Keratinocyte (primary cell): Measurements from ENCODE around the gene ZNF804A. TPM values are rescaled to one million over a fixed set of nuclear protein-coding genes. Genes with fewer than 3 reads are reported as not detected.

Source experiments
- DNase-seq: peaks from one replicate; pipeline ENCODE4 v3.0.0-alpha.2; 2011; ENCODE audit warnings: low read depth, missing footprints, low spot score
- FAIRE-seq: peaks from 2 replicates; lab custom pipeline; 2011; peaks lifted over from hg19 to GRCh38; lab: Jason Lieb, UNC
- H2AFZ ChIP-seq: 2 replicates; pipeline ENCODE4 v1.6.0; 2012; ENCODE audit warnings: low read length, control low read depth, inconsistent platforms; ENCODE audit not compliant: control insufficient read depth
- H3K27ac ChIP-seq: 2 replicates; pipeline ENCODE4 v1.5.1; 2011; ENCODE audit warnings: low read length; ENCODE audit not compliant: control insufficient read depth, insufficient read depth
- H3K27me3 ChIP-seq: 3 replicates; pipeline ENCODE4 v1.6.0; 2011; ENCODE audit warnings: low read length; ENCODE audit not compliant: control insufficient read depth, insufficient read depth; ENCODE audit errors: extremely low read depth
- H3K36me3 ChIP-seq, 2 experiments: 2 replicates in 1 of 2; 3 replicates in 1 of 2; pipeline ENCODE4 v1.5.1; 2011; ENCODE audit warnings: low read length in 2 of 2, mild to moderate bottlenecking in 1 of 2; ENCODE audit not compliant: control insufficient read depth in 2 of 2, insufficient read depth in 2 of 2; ENCODE audit errors: extremely low read depth in 1 of 2
- H3K4me1 ChIP-seq: 3 replicates; pipeline ENCODE4 v1.5.1; 2011; ENCODE audit warnings: low read length; ENCODE audit not compliant: control insufficient read depth, insufficient read depth; ENCODE audit errors: extremely low read depth
- H3K4me2 ChIP-seq: 3 replicates; pipeline ENCODE4 v1.6.0; 2011; ENCODE audit warnings: low read depth, low read length; ENCODE audit not compliant: control insufficient read depth, insufficient read depth; ENCODE audit errors: extremely low read depth
- H3K4me3 ChIP-seq, 3 experiments: fragments of 200-600 bp in 1 of 3; sonication (generic) in 1 of 3; 2 replicates in 2 of 3; 3 replicates in 1 of 3; pipeline ENCODE4 v1.5.1; 2011 to 2016; ENCODE audit warnings: low read length in 3 of 3, mild to moderate bottlenecking in 3 of 3, control low read depth in 2 of 3, inconsistent platforms in 1 of 3, low read depth in 1 of 3, mixed read lengths in 1 of 3, mixed run types in 1 of 3, moderate library complexity in 1 of 3; ENCODE audit not compliant: control insufficient read depth in 2 of 3, insufficient read depth in 2 of 3; ENCODE audit errors: extremely low read depth in 1 of 3
- H3K79me2 ChIP-seq: 2 replicates; pipeline ENCODE4 v1.6.0; 2012; ENCODE audit warnings: low read length; ENCODE audit not compliant: control insufficient read depth, insufficient read depth
- H3K9ac ChIP-seq: 3 replicates; pipeline ENCODE4 v1.6.0; 2011; ENCODE audit warnings: low read length; ENCODE audit not compliant: control insufficient read depth, insufficient read depth; ENCODE audit errors: extremely low read depth
- H3K9me1 ChIP-seq: 3 replicates; pipeline ENCODE4 v1.6.0; 2011; ENCODE audit warnings: low read length; ENCODE audit not compliant: control insufficient read depth, insufficient read depth; ENCODE audit errors: extremely low read depth
- H3K9me3 ChIP-seq: 2 replicates; pipeline ENCODE4 v1.5.1; 2012; ENCODE audit warnings: low read depth, low read length; ENCODE audit not compliant: control insufficient read depth
- H4K20me1 ChIP-seq: 3 replicates; pipeline ENCODE4 v1.6.0; 2011; ENCODE audit warnings: low read length; ENCODE audit not compliant: control insufficient read depth, insufficient read depth; ENCODE audit errors: extremely low read depth
- EZH2 ChIP-seq: IDR thresholded peaks from one replicate; pipeline ENCODE4 v1.6.1; 2012; ENCODE audit warnings: inconsistent platforms, mild to moderate bottlenecking, low read length, moderate library complexity
- dilution Hi-C: fragments of 300-500 bp; cut with MboI; formaldehyde crosslinking; loops from one replicate; pipeline ENCODE4 v1.7.0; 2020; ENCODE audit warnings: low sequenced_read_pairs; ENCODE audit not compliant: extremely low pct_ligation_motif_present
- polyA plus RNA-seq, 5 experiments: library from polyadenylated mRNA; depleted of rRNA in 3 of 5; stranded (reverse) in 3 of 5; stranded (forward) in 1 of 5; unstranded in 1 of 5; fragments of >200 nt; gene quantifications; 1 replicate in 1 of 5; 2 replicates in 3 of 5; 3 replicates in 1 of 5; pipeline versions ENCODE4 v1.2.1 to v1.2.3, GENCODE V29; 2011 to 2012; ENCODE audit warnings: missing spikeins in 2 of 5, low read depth in 1 of 5, low replicate concordance in 1 of 5
- TF ChIP-seq, protein P1 (sequence below), 3 experiments: IDR thresholded peaks in 1 of 3; conservative IDR thresholded peaks in 1 of 3; optimal IDR thresholded peaks in 1 of 3; 2 replicates in 2 of 3; 3 replicates in 1 of 3; pipeline versions ENCODE3 to v1.5.1; 2011; ENCODE audit warnings: low read length in 3 of 3, mild to moderate bottlenecking in 3 of 3, moderate library complexity in 2 of 3, control low read depth in 1 of 3, inconsistent platforms in 1 of 3; ENCODE audit not compliant: insufficient read depth in 2 of 3; ENCODE audit errors: extremely low read depth in 1 of 3

The ZNF804A gene
- polyA plus RNA-seq, 1 donor (not counting 4 experiments of a cell fraction or from before 2014, with no cell fraction given), result 0.08 TPM

DNA sequence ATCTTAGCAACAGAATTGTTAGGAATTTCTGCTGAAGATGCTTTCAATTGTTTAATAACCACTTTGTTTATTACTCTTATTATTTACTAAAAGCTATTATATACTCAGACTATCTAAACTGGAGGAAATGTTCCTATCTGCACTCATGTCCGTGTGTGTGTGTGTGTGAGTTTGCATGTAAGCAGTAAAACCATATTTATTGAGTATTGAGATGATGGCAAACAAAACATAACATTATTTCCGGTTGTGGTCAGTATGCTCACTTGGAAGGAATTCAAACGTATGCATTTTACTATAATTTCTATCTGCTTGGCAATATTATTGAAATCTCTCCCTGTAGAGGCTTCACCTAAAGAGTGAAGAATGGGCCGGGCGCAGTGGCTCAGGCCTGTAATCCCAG is 43.0 kb upstream of the ZNF804A start:
- FAIRE-seq, result no peak
- dilution Hi-C loops, result no loop called here
- no peaks in the 10 kb centered on the region for H4K20me1 ChIP-seq
- H3K4me1 ChIP-seq, result no peaks in the 10 kb centered on the region
- no peaks in the 10 kb centered on the region for H3K79me2 ChIP-seq
- H3K9me3 ChIP-seq, result no peaks in the 10 kb centered on the region
- no peak for DNase-seq
- H3K4me3 ChIP-seq, result no peak overlapping the region
- no peak overlapping the region for H2AFZ ChIP-seq
- no peak overlapping the region for H3K27ac ChIP-seq
- no peaks in the 10 kb centered on the region for H3K9me1 ChIP-seq
- H3K4me2 ChIP-seq, result no peak overlapping the region
- no peaks in the 10 kb centered on the region for H3K36me3 ChIP-seq
- no peak for TF ChIP-seq EZH2
- TF ChIP-seq, protein P1, sequence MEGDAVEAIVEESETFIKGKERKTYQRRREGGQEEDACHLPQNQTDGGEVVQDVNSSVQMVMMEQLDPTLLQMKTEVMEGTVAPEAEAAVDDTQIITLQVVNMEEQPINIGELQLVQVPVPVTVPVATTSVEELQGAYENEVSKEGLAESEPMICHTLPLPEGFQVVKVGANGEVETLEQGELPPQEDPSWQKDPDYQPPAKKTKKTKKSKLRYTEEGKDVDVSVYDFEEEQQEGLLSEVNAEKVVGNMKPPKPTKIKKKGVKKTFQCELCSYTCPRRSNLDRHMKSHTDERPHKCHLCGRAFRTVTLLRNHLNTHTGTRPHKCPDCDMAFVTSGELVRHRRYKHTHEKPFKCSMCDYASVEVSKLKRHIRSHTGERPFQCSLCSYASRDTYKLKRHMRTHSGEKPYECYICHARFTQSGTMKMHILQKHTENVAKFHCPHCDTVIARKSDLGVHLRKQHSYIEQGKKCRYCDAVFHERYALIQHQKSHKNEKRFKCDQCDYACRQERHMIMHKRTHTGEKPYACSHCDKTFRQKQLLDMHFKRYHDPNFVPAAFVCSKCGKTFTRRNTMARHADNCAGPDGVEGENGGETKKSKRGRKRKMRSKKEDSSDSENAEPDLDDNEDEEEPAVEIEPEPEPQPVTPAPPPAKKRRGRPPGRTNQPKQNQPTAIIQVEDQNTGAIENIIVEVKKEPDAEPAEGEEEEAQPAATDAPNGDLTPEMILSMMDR (optimal IDR thresholded peaks at IDR 0.05 in 1 of 3, IDR thresholded peaks at IDR 0.05 in 1 of 3, conservative IDR thresholded peaks at IDR 0.05 in 1 of 3; ENCODE audit: extremely low read depth in 1 of 3, insufficient read depth in 2 of 3, low read length in 3 of 3), result no peak
- H3K9ac ChIP-seq, result no peak overlapping the region
- H3K27me3 ChIP-seq, result no peaks in the 10 kb centered on the region

DNA sequence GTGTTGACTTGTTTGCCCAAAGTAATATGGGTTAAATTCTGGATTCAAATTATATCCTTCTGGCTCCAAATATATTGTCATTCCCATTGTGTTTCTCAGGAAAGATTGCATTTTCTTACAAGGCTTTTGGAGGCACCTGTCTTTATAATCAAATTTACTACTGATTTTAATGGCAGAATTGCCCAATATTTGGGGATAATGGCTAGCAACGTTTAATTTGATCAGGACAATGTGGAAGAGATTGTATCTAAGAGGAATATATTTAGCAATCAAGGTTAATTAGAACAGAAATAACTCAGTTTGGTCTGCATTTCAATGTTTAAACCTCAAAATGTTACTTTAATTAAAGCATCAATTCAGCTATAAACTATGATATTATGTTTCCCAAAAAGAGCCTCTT is 41.7 kb upstream of the ZNF804A start:
- Histone ChIP-seq H3K79me2 (no peaks in the 10 kb centered on the region), H2AFZ (no peak overlapping the region), H4K20me1 (no peaks in the 10 kb centered on the region), H3K27ac (no peak overlapping the region), H3K9me3 (no peaks in the 10 kb centered on the region), H3K36me3 (no peaks in the 10 kb centered on the region), H3K4me2 (no peak overlapping the region), H3K4me1 (no peaks in the 10 kb centered on the region), H3K27me3 (no peaks in the 10 kb centered on the region), H3K9me1 (no peaks in the 10 kb centered on the region), H3K9ac (no peak overlapping the region), H3K4me3 (no peak overlapping the region)
- dilution Hi-C loops, result no loop called here
- TF ChIP-seq, protein P1 (optimal IDR thresholded peaks at IDR 0.05 in 1 of 3, IDR thresholded peaks at IDR 0.05 in 1 of 3, conservative IDR thresholded peaks at IDR 0.05 in 1 of 3; ENCODE audit: extremely low read depth in 1 of 3, insufficient read depth in 2 of 3, low read length in 3 of 3), result no peak
- no peak for TF ChIP-seq EZH2
- DNase-seq (no peak), FAIRE-seq (no peak)
